ENCODE results near the gene MACIR.

MACIR gene

GRCh38 chr5:103327893-103328292 lies 69.3 kb downstream of the MACIR start:
- Histone ChIP-seq H3K9me3 (no peaks in the 10 kb centered on the region), H3K36me3 (no peaks in the 10 kb centered on the region), H3K4me3 (ENCODE audit: low read depth, low read length) (no peak overlapping the region), H3K27me3 (no peaks in the 10 kb centered on the region), H3K4me1 (peaks cover 6% of the 10 kb centered on the region)
- TF ChIP-seq, protein P1, sequence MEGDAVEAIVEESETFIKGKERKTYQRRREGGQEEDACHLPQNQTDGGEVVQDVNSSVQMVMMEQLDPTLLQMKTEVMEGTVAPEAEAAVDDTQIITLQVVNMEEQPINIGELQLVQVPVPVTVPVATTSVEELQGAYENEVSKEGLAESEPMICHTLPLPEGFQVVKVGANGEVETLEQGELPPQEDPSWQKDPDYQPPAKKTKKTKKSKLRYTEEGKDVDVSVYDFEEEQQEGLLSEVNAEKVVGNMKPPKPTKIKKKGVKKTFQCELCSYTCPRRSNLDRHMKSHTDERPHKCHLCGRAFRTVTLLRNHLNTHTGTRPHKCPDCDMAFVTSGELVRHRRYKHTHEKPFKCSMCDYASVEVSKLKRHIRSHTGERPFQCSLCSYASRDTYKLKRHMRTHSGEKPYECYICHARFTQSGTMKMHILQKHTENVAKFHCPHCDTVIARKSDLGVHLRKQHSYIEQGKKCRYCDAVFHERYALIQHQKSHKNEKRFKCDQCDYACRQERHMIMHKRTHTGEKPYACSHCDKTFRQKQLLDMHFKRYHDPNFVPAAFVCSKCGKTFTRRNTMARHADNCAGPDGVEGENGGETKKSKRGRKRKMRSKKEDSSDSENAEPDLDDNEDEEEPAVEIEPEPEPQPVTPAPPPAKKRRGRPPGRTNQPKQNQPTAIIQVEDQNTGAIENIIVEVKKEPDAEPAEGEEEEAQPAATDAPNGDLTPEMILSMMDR (IDR thresholded peaks at IDR 0.05; ENCODE audit: low read depth, low read length): no peak
- DNase-seq: no peak
